ENCODE results near the gene TTC27.
"Not testable (repeated sequence)": the region's sequence is repeated elsewhere in the genome, so short reads cannot be mapped to it uniquely, and the experiment has no call there.

Gene TTC27

DNA sequence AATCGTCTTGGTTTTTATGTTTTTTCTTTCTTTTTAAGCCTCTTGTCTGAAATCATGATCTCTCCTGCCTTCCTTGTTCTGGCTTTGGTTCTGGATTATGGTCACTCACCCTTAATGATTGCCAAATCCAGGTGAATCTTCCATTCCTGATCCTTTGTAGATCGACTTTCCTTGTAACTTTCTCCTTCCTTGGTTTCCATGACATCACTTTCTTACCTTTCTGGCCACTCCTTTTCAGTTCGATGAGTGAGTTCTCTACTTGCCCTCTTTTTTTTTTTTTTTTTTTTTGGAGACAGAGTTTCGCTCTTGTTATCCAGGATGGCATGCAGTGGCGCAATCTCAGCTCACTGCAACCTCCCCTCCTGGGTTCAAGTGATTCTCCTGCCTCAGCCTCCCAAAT, 179.8 kb downstream of the TTC27 start:
- DNase-seq (ENCODE audit: low read depth), result no peak

- no peak for DNase-seq (ENCODE audit: low read depth)
These were observed 183.2 kb downstream of the TTC27 start for GRCh38 chr2:32810909-32811495.

DNA sequence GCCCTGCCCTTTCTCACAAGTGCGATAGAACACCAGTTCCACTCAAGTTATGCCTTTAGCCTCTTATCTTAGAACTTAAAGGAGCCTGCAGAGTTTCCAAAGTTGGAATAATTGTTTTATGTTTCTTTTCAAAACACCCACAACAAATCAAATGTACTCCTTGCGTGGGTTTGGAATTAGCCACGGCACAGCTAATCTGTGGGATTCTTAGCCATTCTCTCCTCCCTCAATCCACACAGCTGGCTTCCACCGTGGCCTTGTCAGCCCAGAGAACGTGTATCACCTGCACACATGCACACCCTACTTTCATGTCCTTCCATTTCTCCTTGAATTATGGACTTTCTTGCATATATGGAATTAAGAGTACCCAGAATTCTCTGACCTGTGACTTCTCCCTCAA, 183.8 kb downstream of the TTC27 start:
- no peak for DNase-seq (ENCODE audit: low read depth)

- no peak for DNase-seq (ENCODE audit: low read depth)
These were observed 184.5 kb downstream of the TTC27 start for GRCh38 chr2:32812316-32812715.

DNA sequence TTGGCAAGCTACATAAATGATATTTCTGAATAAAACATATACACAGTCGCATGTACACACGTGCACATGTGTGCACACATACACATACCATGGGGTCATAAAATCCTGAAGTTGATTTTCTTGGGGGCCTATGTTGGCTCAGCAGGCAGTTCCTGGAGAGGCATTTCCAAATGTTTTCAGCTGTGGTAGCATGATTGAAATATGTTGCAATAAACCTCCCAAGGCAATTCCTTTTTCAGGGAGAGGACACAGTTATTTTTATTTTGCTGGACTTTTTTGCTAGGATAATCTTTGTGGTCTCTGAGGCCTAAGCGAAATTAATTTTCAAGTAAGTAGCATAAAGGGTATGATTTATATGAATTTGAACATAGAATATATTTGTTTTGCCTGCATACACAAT, 192.2 kb downstream of the TTC27 start:
- DNase-seq (ENCODE audit: low read depth), result no peak

DNA sequence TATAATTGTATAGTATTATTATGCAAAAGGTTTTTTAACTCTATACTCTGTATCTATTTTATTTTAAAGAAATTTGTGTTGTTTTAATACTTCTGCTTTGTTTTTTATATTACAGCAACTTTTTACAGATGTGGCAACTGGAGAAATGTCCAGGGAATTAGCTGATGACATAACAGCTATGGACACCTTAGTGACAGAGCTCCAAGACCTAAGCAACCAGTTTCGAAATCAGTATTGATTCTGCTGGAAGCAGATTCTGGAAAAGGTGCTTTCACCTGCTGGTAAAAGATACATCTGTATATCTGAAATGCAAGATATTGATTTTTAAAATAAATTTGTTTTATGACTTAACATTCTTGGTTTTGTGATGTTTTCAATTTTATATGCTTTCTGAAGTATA, 192.9 kb downstream of the TTC27 start:
- no peak for DNase-seq (ENCODE audit: low read depth)

DNA sequence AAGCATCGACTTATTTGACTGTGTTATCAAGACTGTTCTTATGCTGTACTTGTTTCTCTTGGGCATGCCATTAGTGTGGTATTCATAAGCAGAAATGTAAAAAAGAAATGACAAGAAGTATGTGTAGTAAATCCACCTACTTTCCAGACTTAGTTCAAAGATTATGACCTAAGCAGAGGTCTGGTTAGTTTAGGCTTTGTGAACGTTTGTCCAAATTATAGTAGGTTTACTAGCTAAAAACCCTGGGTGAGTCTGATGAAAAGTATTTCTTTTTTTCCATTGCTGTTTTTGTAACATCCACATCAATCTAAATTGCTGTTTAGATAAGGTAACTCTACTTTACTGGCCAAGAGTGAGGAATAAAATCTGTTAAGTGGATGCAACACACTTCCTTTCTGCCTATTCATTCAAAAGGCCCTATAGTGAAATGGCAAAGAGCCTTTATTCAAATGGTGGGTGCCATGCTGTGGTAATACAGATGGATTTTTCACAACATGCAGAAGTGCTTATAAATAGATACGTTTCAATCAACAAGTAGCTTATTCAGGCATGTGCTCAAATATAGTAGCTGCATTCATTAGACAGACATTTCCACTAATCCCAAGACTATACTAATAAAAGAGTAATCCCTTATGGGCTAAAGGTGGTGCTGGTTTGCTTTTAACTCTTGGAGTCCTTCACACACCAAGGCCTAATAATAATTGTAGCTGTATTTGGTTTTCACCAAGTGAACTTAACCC, 196.4 kb downstream of the TTC27 start:
- no peak for DNase-seq (ENCODE audit: low read depth)

DNA sequence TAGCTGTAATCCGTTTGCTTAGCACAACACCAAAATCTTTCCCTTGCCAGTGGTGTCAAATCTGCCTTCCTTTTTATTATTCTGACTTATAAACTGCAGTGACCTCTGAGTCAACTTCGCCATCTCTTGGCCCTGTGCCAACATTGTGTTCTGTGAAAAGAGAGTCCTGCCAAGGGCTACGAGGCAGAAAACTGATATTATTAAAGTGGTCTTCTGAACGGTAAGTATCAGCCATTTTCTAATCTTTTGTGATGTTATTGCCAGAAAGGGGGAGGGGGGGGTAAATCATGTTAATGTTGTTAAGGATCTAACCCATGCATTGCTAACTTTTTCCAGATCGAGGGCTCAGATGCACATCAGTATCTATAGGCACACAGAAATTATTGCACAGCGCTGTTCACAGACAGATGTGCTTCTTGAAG, 197.5 kb downstream of the TTC27 start:
- DNase-seq (ENCODE audit: low read depth), result no peak

- no peak for DNase-seq (ENCODE audit: low read depth)
These were observed 202.3 kb downstream of the TTC27 start for GRCh38 chr2:32830196-32830595.

- DNase-seq (ENCODE audit: low read depth), result no peak
These were observed 205.0 kb downstream of the TTC27 start for GRCh38 chr2:32832821-32833220.

- DNase-seq (ENCODE audit: low read depth), result no peak
These were observed 205.9 kb downstream of the TTC27 start for GRCh38 chr2:32833709-32834108.

DNA sequence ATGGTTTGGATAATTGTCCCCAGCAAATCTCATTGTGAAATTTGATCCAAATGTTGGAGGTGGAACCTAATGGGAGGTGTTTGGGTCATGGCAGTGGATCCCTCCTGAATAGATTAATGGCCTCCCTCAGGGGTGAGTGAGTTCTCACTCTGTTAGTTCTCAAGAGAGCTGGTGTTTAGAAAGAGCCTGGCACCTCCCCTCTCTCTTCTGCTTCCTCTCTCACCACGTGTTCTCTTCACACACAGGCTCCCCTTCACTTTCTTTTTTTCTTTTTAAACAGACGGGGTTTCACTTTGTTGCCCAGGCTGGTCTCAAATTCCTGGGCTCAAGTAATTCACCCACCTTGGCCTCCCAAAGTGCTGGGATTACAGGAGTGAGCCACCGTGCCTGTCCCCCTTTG, 207.3 kb downstream of the TTC27 start:
- no peak for DNase-seq (ENCODE audit: low read depth)

- no peak for DNase-seq (ENCODE audit: low read depth)
These were observed 209.1 kb downstream of the TTC27 start for GRCh38 chr2:32836933-32837332.

DNA sequence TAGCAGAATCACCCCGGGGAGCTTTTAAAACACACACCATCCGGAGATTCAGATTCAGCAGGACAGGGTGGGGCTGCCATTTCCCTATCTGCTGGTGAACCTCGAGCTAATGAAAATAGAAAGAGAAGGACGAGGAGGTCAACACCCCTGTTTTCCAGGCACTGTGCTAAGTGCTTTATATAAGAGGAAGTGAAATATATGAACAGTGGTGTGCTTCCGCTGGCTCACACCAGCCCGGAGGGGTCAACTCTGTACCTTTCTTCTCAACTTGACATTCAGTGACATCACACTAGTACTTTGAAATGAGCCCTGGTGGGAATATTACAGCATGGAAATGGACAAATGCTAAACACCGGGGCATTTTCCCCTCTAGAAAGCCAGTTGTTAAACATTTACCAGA, 210.6 kb downstream of the TTC27 start:
- DNase-seq (ENCODE audit: low read depth), result no peak

DNA sequence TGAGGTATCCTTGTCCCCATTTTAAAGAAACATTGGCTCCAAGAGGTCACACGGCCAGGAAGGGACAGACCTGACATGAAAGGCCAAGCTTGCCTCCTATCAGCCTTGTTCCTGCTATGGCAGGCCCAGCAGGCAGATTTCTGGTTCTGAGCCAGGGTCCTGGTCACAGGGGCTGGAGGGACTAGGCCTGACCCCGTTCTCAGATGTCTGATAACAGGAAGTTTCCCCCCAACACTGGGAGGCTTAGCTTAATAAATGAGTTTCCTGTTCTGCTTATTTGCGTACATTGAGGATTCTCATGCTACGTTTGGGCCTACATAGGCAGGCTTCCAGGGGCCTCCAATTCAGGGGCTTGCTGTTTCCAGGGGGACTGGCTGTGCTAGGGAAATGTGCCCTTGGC, 211.1 kb downstream of the TTC27 start:
- no peak for DNase-seq (ENCODE audit: low read depth)

DNA sequence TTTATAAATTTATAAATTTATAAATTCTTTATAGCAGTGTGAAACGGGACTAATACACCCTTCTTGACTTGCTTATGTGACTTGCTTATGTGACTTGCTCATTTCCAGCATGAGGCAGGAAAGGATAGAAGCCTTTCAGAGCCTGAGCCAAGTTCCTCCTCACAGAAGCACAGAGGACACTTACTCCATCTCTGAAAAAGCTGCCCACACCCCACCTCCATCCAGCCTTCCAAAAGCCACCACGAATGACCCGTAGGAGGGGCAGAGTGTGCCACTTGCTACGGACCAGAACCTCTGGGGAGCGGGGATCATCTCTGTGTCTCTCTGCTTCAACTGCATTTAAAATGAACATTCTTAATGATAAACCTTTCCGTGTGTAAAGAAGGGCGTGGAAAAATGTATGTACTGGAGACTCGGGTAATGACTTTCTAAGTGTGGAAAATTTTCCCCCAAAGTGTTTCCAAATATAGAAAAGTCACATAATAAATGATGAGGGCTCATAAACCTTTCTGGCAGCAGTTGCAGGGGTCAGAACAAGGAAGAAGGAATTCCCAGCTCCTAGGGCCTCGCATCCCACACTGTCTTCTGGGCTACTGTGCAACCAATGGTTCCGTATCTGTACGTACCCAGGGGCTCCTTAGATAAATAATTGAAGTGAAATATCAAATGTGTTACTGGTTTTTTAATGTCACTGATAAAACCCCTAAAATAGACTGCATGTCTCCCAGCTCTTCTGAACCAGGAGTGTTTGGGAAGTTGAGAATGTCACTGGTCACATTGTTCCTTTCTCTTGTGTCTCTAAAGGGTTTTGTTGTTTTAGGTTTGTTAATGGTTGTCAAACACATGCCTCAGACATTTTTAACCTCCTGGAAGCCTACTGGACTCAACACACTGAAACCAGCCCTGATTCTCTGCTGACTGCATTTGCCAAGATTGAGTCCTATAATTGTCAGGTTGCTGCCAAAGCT, 214.4 kb downstream of the TTC27 start:
- DNase-seq (ENCODE audit: low read depth), result no peak

DNA sequence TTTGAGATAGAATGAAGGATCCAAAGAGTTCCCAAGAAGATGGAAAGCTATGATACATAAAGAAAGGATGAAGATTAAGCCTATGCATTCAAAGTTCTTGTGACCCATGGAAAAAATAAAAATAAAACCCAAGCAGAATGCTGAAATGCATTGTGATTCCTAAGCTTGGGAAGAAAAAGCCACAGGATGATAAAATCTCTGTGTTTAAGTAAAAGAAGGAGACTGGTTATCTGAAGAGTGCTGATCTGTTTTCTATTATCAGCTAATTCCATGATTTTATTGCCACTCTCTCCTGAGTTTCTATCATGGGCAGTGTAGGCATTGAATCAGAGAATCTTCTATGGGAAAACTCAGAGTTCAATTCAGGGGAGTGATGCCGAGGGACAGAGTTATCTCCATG, 215.8 kb downstream of the TTC27 start:
- DNase-seq (ENCODE audit: low read depth), result no peak

- no peak for DNase-seq (ENCODE audit: low read depth)
These were observed 216.4 kb downstream of the TTC27 start for GRCh38 chr2:32844253-32844652.

DNA sequence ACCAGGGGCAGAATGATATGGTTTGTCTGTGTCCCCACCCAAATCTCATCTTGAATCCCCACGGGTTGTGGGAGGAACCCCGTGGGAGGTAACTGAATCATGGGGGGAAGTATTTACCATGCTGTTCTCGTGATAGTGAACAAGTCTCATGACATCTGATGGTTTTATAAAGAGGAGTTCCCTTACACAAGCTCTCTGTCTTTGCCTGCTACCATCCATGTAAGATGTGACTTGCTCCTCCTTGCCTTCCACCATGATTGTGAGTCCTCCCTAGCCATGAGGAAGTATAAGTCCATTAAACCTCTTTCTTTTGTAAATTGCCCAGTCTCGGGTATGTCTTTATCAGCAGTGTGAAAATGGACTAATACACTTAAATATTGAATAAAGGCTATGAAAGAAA, 218.4 kb downstream of the TTC27 start:
- not testable (repeated sequence) for DNase-seq (ENCODE audit: low read depth)

DNA sequence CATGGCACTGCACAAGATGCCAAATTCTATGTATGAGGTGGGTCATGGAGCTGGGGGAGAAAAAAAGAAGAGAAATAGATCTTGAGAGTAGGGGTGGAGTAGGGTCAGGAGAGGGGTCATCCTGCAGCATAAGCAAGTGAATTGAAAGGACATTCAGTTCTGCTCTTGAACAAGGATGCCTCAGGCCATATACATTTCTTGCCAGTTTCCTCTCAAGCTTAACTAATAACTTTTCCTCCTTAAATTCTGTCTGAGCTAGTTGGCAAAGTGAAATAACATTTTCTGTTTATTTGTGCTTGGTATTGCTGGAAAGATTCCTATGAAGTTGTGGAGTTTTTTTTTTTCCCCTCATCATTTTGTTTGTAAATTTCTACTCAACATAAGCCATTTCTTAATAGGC, 219.9 kb downstream of the TTC27 start:
- DNase-seq (ENCODE audit: low read depth), result no peak

DNA sequence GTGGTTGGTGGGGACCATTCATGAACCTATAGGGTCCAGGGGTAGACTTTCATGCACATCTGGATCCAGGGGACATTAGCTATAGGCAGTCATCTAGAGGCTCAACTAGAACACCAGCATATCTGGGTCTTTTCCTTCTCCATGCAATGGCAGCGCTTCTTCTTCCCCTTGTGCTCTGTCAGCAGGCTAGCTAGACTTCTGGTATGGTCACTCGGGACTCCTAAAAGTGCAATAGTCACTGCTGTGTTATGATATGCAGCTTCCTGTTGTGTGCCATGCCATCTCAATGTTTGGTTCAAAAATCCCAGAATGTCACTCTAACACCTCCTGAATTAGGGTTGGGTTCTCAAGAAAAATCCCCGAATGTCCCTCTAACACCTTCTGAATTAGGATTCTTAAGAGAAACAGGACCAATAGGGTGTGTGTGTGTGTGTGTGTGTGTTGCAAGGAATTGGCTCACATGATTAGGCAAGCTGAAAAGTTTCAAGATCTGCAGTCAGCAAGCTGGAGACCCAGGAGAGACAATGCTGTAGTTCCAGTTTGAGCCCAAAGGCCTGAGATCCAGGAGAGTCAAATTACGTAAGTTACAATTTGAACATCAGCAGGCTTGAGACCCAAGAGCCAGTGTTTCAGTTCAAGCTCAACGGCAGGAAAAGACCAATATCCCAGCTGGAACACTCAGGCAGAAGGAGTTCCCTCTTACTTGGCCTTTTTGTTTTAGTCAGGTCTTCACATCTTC, 221.8 kb downstream of the TTC27 start:
- DNase-seq (ENCODE audit: low read depth), result no peak

DNA sequence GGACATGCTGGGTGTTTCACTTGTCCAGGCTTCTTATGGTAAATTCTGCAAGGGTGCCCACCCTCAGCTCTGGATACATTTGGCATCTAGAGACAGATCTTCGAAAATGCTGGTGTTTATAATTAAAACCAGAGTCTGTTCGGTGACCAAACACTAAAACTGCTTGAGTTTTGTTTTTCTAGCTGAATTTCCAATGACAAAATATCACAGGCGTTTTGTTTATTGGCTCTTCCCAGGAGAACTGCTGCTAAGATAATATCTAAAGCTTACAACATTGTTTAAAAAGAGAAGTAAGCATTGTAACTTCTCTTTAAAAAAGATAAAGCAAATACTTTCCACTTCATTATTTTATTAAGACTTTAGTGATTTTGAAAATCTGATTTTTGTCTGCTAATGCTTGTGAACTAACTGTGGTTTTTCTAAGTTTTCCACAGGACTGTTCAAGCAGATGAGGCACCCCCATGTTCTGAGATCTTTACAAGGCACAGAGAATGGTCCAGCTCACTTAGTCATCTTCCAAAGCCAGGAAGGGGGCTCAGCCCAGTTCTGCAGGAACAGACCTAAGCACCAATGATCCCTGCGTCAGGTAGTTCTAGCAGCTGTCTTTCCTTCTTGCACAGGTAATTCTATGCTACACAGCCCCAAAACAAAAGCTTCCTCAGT, 224.1 kb downstream of the TTC27 start:
- DNase-seq (ENCODE audit: low read depth), result no peak

Measured in HS-5 (cell line).